GM13977 (cell line): ENCODE results near the gene LLGL1.

Experiments
- DNase-seq: peaks from one replicate; pipeline ENCODE4 v3.0.0; 2012; ENCODE audit warnings: low spot score
- CTCF ChIP-seq: IDR thresholded peaks from 2 replicates; pipeline ENCODE4 v1.5.1; 2012; ENCODE audit warnings: mild to moderate bottlenecking, control low read depth; ENCODE audit not compliant: insufficient read depth; ENCODE audit errors: extremely low read depth, missing control alignments
- in situ Hi-C: fragments of 300-500 bp; cut with MboI; formaldehyde crosslinking; loops from one replicate; pipeline ENCODE4 v1.12.0; 2022; ENCODE audit warnings: low sequenced_read_pairs, low pct_unique_long_range_greater_than_20kb, mixed read lengths, inconsistent platforms; ENCODE audit not compliant: unreplicated experiment

LLGL1 gene

GRCh38 chr17:18240449-18240848 lies 15.0 kb downstream of the LLGL1 start:
- DNase-seq, result no peak
- in situ Hi-C loops, result no loop called here
- TF ChIP-seq CTCF, result no peak

GRCh38 chr17:18241229-18241871 lies 15.9 kb downstream of the LLGL1 start:
- no peak for DNase-seq
- in situ Hi-C loops, result no loop called here
- TF ChIP-seq CTCF, result no peak

GRCh38 chr17:18245038-18245776 lies 19.8 kb downstream of the LLGL1 start:
- TF ChIP-seq CTCF, result no peak
- no peak for DNase-seq
- in situ Hi-C loops, result no loop called here

- in situ Hi-C loops, result no loop called here
- DNase-seq, result no peak
Observed at GRCh38 chr17:18246109-18246725, 20.8 kb downstream of the LLGL1 start.

GRCh38 chr17:18246880-18247612 lies 21.6 kb downstream of the LLGL1 start:
- DNase-seq, result peak; percentile 67
- TF ChIP-seq CTCF, result no peak
- in situ Hi-C loops, result no loop called here

More at GRCh38 chr17:18246109-18246725, 20.8 kb downstream of the LLGL1 start:
- TF ChIP-seq CTCF, result no peak

GRCh38 chr17:18247613-18248001 lies 22.2 kb downstream of the LLGL1 start:
- DNase-seq, result no peak
- in situ Hi-C loops, result no loop called here
- no peak for TF ChIP-seq CTCF
